PFSK-1 (cell line): ENCODE results near the gene PPP2R2B.

ENCODE experiments used
- POLR2AphosphoS5 ChIP-seq: IDR thresholded peaks from 2 replicates; pipeline ENCODE4 v1.6.1; 2012; ENCODE audit warnings: low read depth, mild to moderate bottlenecking, control low read depth, low read length, moderate library complexity
- TAF1 ChIP-seq: IDR thresholded peaks from 2 replicates; pipeline ENCODE4 v1.6.1; 2012; ENCODE audit warnings: low read length, control low read depth, borderline replicate concordance; ENCODE audit not compliant: insufficient read depth

GRCh38 chr5:146645342-146645741 lies 233.2 kb downstream of the PPP2R2B start:
- TF ChIP-seq POLR2AphosphoS5 (no peak), TAF1 (no peak)
